ENCODE data around the gene SUN3. TPM values are rescaled to one million over a fixed set of nuclear protein-coding genes. Genes with fewer than 3 reads are reported as not detected.

SUN3 gene
- total RNA-seq, 4 donors from 2014 or later, result not detected

DNA sequence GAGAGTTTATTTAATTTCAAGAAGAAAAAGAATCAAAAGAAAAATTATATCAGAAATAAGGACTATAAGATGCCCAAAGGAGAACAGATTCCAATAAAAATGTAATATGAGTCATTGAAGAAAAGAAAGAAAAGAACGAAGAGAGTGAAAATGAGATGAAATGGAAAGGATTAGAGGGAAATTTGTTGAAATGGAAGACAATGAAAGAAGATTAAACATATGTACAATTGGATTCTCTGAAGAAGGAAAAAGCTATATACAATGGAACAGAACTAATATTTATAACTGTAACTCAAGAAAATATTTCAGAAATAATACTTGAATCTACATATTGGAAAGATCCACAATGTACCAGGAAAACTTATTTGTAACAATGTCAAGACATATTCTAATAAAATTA is 35.1 kb upstream of the SUN3 start:
- H3K27me3 ChIP-seq, result no peaks in the 10 kb centered on the region
- H3K4me3 ChIP-seq, result no peak overlapping the region
- TF ChIP-seq, protein P1, sequence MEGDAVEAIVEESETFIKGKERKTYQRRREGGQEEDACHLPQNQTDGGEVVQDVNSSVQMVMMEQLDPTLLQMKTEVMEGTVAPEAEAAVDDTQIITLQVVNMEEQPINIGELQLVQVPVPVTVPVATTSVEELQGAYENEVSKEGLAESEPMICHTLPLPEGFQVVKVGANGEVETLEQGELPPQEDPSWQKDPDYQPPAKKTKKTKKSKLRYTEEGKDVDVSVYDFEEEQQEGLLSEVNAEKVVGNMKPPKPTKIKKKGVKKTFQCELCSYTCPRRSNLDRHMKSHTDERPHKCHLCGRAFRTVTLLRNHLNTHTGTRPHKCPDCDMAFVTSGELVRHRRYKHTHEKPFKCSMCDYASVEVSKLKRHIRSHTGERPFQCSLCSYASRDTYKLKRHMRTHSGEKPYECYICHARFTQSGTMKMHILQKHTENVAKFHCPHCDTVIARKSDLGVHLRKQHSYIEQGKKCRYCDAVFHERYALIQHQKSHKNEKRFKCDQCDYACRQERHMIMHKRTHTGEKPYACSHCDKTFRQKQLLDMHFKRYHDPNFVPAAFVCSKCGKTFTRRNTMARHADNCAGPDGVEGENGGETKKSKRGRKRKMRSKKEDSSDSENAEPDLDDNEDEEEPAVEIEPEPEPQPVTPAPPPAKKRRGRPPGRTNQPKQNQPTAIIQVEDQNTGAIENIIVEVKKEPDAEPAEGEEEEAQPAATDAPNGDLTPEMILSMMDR (IDR thresholded peaks at IDR 0.05), result no peak
- no peak for TF ChIP-seq POLR2A (IDR thresholded peaks at IDR 0.05)
- no peak overlapping the region for H3K27ac ChIP-seq
- intact Hi-C loops (cut with DNase I; ENCODE audit: low total_unique reads), result no loop called here
- H3K9me3 ChIP-seq, result no peaks in the 10 kb centered on the region
- H3K4me1 ChIP-seq, result no peaks in the 10 kb centered on the region
- DNase-seq, result no peak
- H3K36me3 ChIP-seq, result no peaks in the 10 kb centered on the region

DNA sequence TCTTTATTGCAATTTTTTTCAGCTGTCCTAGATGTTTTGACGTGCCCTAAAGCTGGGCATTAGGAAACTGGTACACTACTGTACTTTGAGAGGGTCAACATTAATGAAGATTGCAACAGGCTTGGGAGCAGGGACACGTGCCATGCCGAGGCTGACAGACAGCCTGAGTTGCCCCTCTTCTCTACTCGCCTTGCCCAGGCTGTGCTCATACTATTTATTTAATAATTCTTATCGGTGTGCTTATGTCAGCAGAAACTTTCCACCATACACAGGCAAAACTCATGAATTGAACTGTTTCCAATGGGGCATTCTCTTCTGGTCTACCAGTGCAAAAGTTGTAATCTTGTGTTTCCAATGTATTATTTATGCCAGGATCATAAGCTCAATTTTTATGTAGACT is 30.8 kb upstream of the SUN3 start:
- intact Hi-C loops (cut with DNase I; ENCODE audit: low total_unique reads), result no loop called here
- Histone ChIP-seq H3K27me3 (no peaks in the 10 kb centered on the region), H3K4me1 (no peaks in the 10 kb centered on the region), H3K27ac (no peak overlapping the region), H3K36me3 (no peaks in the 10 kb centered on the region), H3K9me3 (no peaks in the 10 kb centered on the region), H3K4me3 (no peak overlapping the region)
- TF ChIP-seq POLR2A (IDR thresholded peaks at IDR 0.05), result no peak
- TF ChIP-seq, protein P1 (IDR thresholded peaks at IDR 0.05), result no peak
- no peak for DNase-seq

DNA sequence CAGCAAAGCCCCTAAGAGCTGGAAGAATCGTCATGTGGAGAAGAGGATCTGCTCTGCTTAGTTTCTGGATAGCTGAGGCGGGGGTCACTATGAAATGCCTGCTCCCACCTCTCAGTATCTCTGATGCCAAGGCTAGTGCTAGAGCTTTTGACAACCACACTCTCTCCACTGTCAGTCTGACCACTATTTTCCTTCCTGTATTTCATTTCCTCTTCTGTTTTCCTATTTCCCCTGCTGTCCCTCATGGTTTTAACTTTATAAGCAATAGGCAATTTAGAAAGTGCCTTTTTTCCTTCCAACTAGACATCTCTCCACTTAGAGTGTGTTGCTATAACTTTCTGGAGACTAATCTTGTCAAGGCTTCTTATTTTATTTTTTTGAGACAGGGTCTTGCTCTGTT is 30.1 kb upstream of the SUN3 start:
- no peaks in the 10 kb centered on the region for H3K27me3 ChIP-seq
- no peak overlapping the region for H3K27ac ChIP-seq
- TF ChIP-seq, protein P1 (IDR thresholded peaks at IDR 0.05), result no peak
- TF ChIP-seq POLR2A (IDR thresholded peaks at IDR 0.05), result no peak
- H3K36me3 ChIP-seq, result no peaks in the 10 kb centered on the region
- intact Hi-C loops (cut with DNase I; ENCODE audit: low total_unique reads), result no loop called here
- no peak for DNase-seq
- no peaks in the 10 kb centered on the region for H3K9me3 ChIP-seq
- H3K4me3 ChIP-seq, result no peak overlapping the region
- no peaks in the 10 kb centered on the region for H3K4me1 ChIP-seq

DNA sequence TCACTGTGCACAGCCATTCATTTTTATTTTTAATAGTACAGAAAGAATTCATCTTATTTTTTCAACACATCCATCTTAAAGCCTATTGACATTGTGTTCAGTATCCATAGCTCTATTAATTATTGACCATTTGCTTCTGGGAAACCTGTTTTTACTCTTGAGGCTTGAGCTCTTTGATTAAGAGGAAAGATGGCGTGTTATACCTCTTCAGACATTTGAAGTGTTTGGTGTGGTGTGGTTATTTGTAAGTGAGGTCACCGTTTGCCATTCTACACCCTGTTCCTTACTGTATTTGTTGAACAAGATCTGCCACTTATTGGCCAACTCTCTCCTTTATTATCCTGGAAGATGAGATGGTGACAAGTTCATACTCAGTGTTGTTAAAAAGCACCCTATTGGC is 24.8 kb upstream of the SUN3 start:
- Histone ChIP-seq H3K4me3 (no peak overlapping the region), H3K36me3 (no peaks in the 10 kb centered on the region), H3K27ac (no peak overlapping the region), H3K9me3 (no peaks in the 10 kb centered on the region), H3K27me3 (no peaks in the 10 kb centered on the region), H3K4me1 (no peaks in the 10 kb centered on the region)
- TF ChIP-seq, protein P1 (IDR thresholded peaks at IDR 0.05), result no peak
- no peak for TF ChIP-seq POLR2A (IDR thresholded peaks at IDR 0.05)
- intact Hi-C loops (cut with DNase I; ENCODE audit: low total_unique reads), result no loop called here
- no peak for DNase-seq

DNA sequence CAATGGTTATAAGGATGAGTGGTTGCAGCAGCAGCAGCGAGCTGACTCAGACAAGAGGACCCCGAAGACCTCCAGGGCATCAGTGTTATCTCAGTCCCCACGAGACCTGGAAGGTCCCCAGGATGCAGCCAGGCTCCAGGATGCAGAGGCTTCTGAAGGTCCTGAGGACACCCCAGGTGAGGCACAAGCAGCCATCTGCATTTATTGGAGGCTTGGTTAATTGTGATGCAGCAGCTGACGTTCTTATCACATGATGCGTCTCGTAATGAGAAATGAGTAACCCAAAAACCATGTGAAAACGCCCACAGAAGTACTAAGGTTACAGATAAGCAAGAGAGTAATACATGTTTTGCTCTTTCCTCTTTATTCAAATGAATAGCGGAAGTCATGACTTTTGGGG is 23.8 kb upstream of the SUN3 start:
- intact Hi-C loops (cut with DNase I; ENCODE audit: low total_unique reads), result no loop called here
- Histone ChIP-seq H3K4me1 (no peaks in the 10 kb centered on the region), H3K4me3 (no peak overlapping the region), H3K27me3 (no peaks in the 10 kb centered on the region), H3K36me3 (no peaks in the 10 kb centered on the region), H3K27ac (no peak overlapping the region), H3K9me3 (no peaks in the 10 kb centered on the region)
- TF ChIP-seq, protein P1 (IDR thresholded peaks at IDR 0.05), result no peak
- no peak for TF ChIP-seq POLR2A (IDR thresholded peaks at IDR 0.05)
- no peak for DNase-seq

Data from uterus (tissue), 4 donors.